Measurements from ENCODE around the gene C17orf100. TPM values are rescaled to one million over a fixed set of nuclear protein-coding genes. Genes with fewer than 3 reads are reported as not detected.
A peak's percentile ranks its signal among the peaks of the same experiment; 100 is the strongest.

The C17orf100 gene
- total and polyA plus RNA-seq, 9 of the 15 experiments (the other 6 are each of a cell fraction or from before 2014, with no cell fraction given), result 0.04 to 1.7 (median 0.43) TPM

- TF ChIP-seq RBM17 (IDR thresholded peaks at IDR 0.05; ENCODE audit: borderline replicate concordance, low read depth, low read length), result no peak
- TF ChIP-seq CLOCK (CRISPR knock-in tag; IDR thresholded peaks at IDR 0.05; ENCODE audit: borderline replicate concordance), result no peak
Measured at GRCh38 chr17:6638046-6638908, 13.3 kb upstream of the C17orf100 start (continued).

GRCh38 chr17:6639014-6639585 is 12.5 kb upstream of the C17orf100 start:
- no peak overlapping the region; the same call in 2 of the 3 replicates for H3K27ac ChIP-seq (ENCODE audit: extremely low read depth, low read depth, low read length)
- H3K4me3 ChIP-seq, result peak overlapping the region; percentile 68
- in situ Hi-C loops (cut with MboI) (no loop called here), intact Hi-C loops (cut with micrococcal nuclease) (no loop called here)
- H2AFZ ChIP-seq (ENCODE audit: low read depth, low read length), result no peak overlapping the region
- H3K79me2 ChIP-seq (ENCODE audit: control insufficient read depth, insufficient read depth, low read length), result peaks cover 43% of the 10 kb centered on the region
- ChIA-PET CTCF (ENCODE audit: low intra/inter-chr PET ratio) (no interaction called here), POLR2A (interaction anchor here (2.3 kb wide), 1 partner anchor 14 kb away, joined by 7 read pairs; no protein-coding TSS in a partner anchor)
- WGBS (ENCODE audit: insufficient coverage, low coverage, missing lambda C conversion rate), result 10% methylated on average over 9 of the region's 15 CpGs
- H3K27me3 ChIP-seq (ENCODE audit: control insufficient read depth in 2 of 2, insufficient read depth in 2 of 2, low read length in 2 of 2), result no peaks in the 10 kb centered on the region
- peak; percentile 5 for ATAC-seq
- no peaks in the 10 kb centered on the region for H3K9me1 ChIP-seq (ENCODE audit: control insufficient read depth, insufficient read depth, low read length)
- peaks cover 29% of the 10 kb centered on the region; the same call in 2 of the 3 replicates for H3K36me3 ChIP-seq (ENCODE audit: control insufficient read depth, insufficient read depth, low read length)
- TF ChIP-seq ZNF436 (CRISPR knock-in tag; IDR thresholded peaks at IDR 0.05) (no peak), RBFOX2 (IDR thresholded peaks at IDR 0.05; ENCODE audit: low read depth, low read length) (0 out of 2 replicates have a peak, but pooled peaks have one; percentile 10), EGR1 (conservative IDR thresholded peaks at IDR 0.05) (peak; percentile 55), BHLHE40 (IDR thresholded peaks at IDR 0.05; ENCODE audit: low read length) (peak; percentile 5; the same call in 1 of the 2 replicates), ZNF584 (CRISPR knock-in tag; IDR thresholded peaks at IDR 0.05; ENCODE audit: low read depth) (no peak)
- H4K20me1 ChIP-seq (replicated peaks; ENCODE audit: control insufficient read depth, insufficient read depth, low read length), result no peaks in the 10 kb centered on the region
- H3K4me2 ChIP-seq (ENCODE audit: insufficient read depth, low read length), result peak overlapping the region; percentile 86
- BruUV-seq (replicated peaks), result no TSS peak
- H3K4me1 ChIP-seq (replicated peaks in 1 of 2; ENCODE audit: control insufficient read depth in 2 of 2, insufficient read depth in 2 of 2, low read length in 2 of 2), result peaks cover 8 to 43% of the 10 kb centered on the region in 2 experiments; a peak in 4 of 5 replicates
- no peak for FAIRE-seq
- peak; percentile 25 to 57 (median 50) for DNase-seq (ENCODE audit: extremely low read depth in 1 of 4, low spot score in 3 of 4)
- H3K9me3 ChIP-seq (replicated peaks; ENCODE audit: control insufficient read depth, insufficient read depth, low read depth, low read length), result no peaks in the 10 kb centered on the region
- H3K9ac ChIP-seq (ENCODE audit: insufficient read depth in 1 of 2, low read depth in 2 of 2, low read length in 2 of 2), result peak overlapping the region; percentile 72 to 97

Measured in K562 (cell line).